Fibroblast of the conjunctiva (primary cell): ENCODE measurements around the gene PRKACA.

Source experiments
- DNase-seq: peaks from one replicate; pipeline ENCODE4 v3.0.0-alpha.2; 2010; ENCODE audit warnings: low read depth

The PRKACA gene

GRCh38 chr19:14116918-14117578 is 514 bp downstream of the PRKACA start:
- no peak for DNase-seq

- no peak for DNase-seq
These were observed 1.0 kb downstream of the PRKACA start for GRCh38 chr19:14116525-14116917.

DNA sequence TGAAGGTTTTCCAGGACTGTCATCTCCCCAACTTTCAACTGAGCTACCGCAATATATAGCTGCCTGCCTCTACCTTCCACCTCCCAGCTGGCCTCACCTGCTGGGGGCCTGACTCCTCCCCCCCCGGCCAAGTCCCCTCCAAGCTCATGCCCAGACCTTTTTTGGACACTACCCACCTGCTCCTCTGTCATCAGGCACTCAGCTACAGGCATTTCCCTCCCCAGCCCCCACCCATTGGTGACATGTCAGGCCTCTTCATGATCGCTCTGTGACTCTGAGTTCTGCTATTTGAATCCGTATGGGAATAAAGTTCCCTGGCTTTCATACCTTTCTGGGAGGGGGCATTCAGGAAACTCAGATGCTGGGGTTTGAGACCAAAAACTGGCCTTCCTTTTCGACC is 1.8 kb downstream of the PRKACA start:
- no peak for DNase-seq

GRCh38 chr19:14114854-14115253 is 2.7 kb downstream of the PRKACA start:
- DNase-seq: no peak

DNA sequence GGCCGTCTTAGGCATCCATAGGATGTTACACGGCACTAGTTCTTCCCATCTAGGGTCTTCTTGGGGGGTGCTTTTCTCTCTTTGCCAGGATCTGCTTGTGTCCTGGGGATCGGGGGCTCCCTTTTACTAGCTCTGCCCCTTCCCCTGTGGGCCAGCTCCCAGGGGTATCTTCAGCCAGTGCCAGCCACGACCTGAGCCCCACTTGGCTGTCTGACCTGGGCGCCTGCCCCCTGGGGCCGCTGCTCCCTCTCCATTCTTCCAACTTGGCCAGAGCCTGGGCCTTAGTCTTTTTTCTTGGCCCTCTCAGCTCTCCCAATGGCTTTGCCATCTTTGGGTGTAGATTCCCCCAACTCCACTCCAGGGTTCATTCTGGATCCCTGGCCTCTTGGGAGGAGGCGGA is 3.1 kb downstream of the PRKACA start:
- no peak for DNase-seq

DNA sequence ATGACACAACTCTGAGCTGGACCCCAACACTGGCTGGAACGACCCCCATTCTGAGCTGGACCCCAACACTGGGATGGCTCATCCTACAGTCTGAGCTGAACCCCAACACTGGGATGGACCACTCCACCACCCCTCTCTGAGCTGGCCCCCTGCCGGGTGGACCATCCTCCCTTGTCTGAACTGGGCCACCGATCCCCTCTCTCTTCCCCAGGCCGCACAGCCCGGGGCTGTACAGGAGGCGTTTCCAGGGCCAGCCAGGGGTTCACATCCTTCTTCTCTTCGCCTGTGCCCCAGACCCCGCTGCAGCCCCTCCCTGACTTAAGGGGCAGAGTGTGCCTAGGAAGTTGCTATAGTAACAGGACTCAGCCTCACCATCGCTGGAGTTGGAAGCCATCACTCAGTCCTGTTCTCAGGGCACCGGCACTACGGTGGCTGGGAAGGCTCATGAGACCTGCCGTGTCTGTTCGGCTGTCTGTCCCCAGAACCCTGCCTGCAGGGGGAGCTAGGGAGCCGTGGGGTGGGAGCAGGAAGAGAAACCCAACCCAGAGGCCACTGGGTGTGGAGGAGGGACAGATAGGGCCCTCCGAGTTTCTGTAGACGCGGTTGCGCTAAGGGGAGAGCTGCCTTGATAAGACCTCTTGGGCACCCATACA is 3.7 kb downstream of the PRKACA start:
- DNase-seq: no peak

- no peak for DNase-seq
These were observed 4.7 kb downstream of the PRKACA start for GRCh38 chr19:14112809-14113385.

- no peak for DNase-seq
These were observed 5.3 kb downstream of the PRKACA start for GRCh38 chr19:14112051-14112808.

GRCh38 chr19:14111486-14111885 is 6.1 kb downstream of the PRKACA start:
- no peak for DNase-seq

DNA sequence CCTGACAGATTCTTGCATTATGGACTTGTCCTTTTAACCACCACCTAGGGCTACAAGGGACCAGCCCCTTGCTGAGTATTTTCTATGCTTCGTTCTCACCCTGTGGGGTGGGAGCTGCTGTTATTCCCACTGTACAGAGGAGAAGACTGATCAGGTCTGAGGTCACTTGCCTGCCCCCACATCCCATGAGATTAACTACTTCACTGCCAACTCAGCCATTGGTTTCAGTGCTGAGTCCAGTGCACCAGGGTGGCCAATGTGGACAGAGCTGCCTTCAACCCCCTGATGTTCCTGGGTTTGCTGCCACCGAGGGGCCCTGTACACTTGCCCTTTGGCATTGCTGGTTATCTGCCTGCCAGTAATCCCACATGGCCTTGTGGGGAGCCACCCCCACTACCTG is 6.9 kb downstream of the PRKACA start:
- no peak for DNase-seq

GRCh38 chr19:14107581-14108461 is 9.7 kb downstream of the PRKACA start:
- no peak for DNase-seq

GRCh38 chr19:14106840-14107239 is 10.7 kb downstream of the PRKACA start:
- DNase-seq: no peak

- DNase-seq: no peak
These were observed 11.9 kb downstream of the PRKACA start for GRCh38 chr19:14105680-14106079.

DNA sequence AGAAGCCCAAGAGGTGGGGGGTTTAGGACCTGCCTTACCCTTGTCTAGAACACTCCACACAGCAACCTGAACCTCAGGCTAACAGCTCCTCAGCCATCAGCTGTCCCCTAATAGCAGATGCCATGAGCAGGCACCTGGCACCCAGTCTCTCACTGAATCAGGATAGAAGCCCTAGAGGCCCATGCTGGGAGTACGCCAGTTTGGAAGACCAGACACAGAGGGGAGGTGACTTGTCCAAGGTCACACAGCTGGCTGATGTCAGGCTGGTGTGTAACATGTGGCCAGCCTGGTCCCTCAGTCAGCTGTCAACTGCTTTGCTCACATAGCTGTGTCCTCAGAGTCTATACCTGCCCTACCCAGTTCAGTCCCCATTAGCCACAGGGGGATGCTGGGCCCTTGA is 14.3 kb downstream of the PRKACA start:
- DNase-seq: no peak

- DNase-seq: no peak
These were observed 14.8 kb downstream of the PRKACA start for GRCh38 chr19:14102756-14103155.

- DNase-seq: no peak
These were observed 15.4 kb downstream of the PRKACA start for GRCh38 chr19:14102102-14102696.

GRCh38 chr19:14101003-14101545 is 16.5 kb downstream of the PRKACA start:
- DNase-seq: no peak

- DNase-seq: no peak
These were observed 19.9 kb downstream of the PRKACA start for GRCh38 chr19:14097532-14098151.

- DNase-seq: no peak
These were observed 21.1 kb downstream of the PRKACA start for GRCh38 chr19:14096272-14096992.

GRCh38 chr19:14094854-14095253 is 22.7 kb downstream of the PRKACA start:
- no peak for DNase-seq
